ENCODE data around the gene TECPR1.
A peak's percentile ranks its signal among the peaks of the same experiment; 100 is the strongest.
"Not testable (repeated sequence)": the region's sequence is repeated elsewhere in the genome, so short reads cannot be mapped to it uniquely, and the experiment has no call there.

TECPR1 gene

GRCh38 chr7:98227939-98228338, 24.1 kb downstream of the TECPR1 start:
- no peak for DNase-seq (ENCODE audit: low spot score)

GRCh38 chr7:98225913-98226614, 26.0 kb downstream of the TECPR1 start:
- no peak for DNase-seq (ENCODE audit: low spot score)

GRCh38 chr7:98224701-98225181, 27.3 kb downstream of the TECPR1 start:
- no peak for DNase-seq (ENCODE audit: low spot score)

GRCh38 chr7:98223898-98224700, 27.9 kb downstream of the TECPR1 start:
- no peak for DNase-seq (ENCODE audit: low spot score)

GRCh38 chr7:98223351-98223897, 28.6 kb downstream of the TECPR1 start:
- DNase-seq (ENCODE audit: low spot score) = no peak

GRCh38 chr7:98222533-98223195, 29.4 kb downstream of the TECPR1 start:
- no peak for DNase-seq (ENCODE audit: low spot score)

GRCh38 chr7:98221611-98222532, 30.2 kb downstream of the TECPR1 start:
- no peak for DNase-seq (ENCODE audit: low spot score)

GRCh38 chr7:98219382-98219781, 32.6 kb downstream of the TECPR1 start:
- DNase-seq (ENCODE audit: low spot score) = not testable (repeated sequence)

GRCh38 chr7:98217623-98218582, 34.1 kb downstream of the TECPR1 start:
- peak; percentile 88 for DNase-seq (ENCODE audit: low spot score)

GRCh38 chr7:98216941-98217622, 35.0 kb downstream of the TECPR1 start:
- DNase-seq (ENCODE audit: low spot score) = no peak

- no peak for DNase-seq (ENCODE audit: low spot score)
These were observed 36.2 kb downstream of the TECPR1 start for GRCh38 chr7:98215561-98216495.

- no peak for DNase-seq (ENCODE audit: low spot score)
These were observed 37.2 kb downstream of the TECPR1 start for GRCh38 chr7:98214811-98215321.

- no peak for DNase-seq (ENCODE audit: low spot score)
These were observed 37.9 kb downstream of the TECPR1 start for GRCh38 chr7:98213888-98214810.

- DNase-seq (ENCODE audit: low spot score) = no peak
These were observed 38.6 kb downstream of the TECPR1 start for GRCh38 chr7:98213296-98213887.

- DNase-seq (ENCODE audit: low spot score) = no peak
These were observed 39.4 kb downstream of the TECPR1 start for GRCh38 chr7:98212532-98213041.
